Body of pancreas (tissue), 4 donors: Measurements from ENCODE around the gene ETS1.

ENCODE experiments used
- POLR2A ChIP-seq, 3 donors: fragments of 450-650 bp; IDR thresholded peaks; one replicate each; pipeline ENCODE4 v1.6.1; 2016; ENCODE audit warnings: antibody characterized with exemption in 3 of 3, mild to moderate bottlenecking in 2 of 3
- TF ChIP-seq, protein P1 (sequence below), 7 experiments: fragments of 450-650 bp in 4 of 7; fragments of 200-600 bp in 3 of 7; sonication (generic) in 3 of 7; IDR thresholded peaks; one replicate each; pipeline ENCODE4 v1.5.1; 2016 to 2019; ENCODE audit warnings: antibody characterized with exemption in 7 of 7

DNA sequence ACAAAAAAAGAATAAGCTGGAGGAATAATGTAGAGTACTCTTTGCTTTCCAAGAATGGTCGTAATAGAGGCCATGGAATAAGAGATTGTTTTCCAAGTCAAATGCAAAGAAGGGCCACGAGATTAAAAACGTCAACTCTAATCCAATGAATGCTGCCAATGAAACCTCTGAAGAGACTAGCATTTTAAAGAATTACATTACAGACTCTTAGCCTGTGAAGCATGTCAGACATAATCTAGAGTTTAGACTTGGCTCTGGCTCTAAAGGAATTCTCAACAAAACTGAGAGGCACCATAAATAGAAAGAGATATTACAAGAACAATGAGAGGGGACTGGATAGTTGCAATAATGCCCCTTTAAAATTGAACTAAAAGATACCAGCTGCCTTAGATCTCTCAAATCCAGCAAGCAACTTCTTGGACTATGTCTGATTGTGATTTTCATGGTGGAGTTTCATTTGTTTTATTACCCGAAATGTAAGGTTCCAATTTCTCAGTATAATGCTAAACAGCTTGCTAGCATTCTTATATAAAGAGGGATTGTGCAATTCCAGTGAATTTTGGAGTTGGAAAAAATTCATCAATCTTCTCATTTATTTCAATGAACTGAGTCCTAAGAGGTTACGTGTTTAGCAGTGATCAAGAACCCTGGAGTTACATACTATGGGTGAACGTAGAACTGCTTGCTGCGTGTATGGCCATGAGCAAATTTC is 5.6 kb downstream of the ETS1 start:
- TF ChIP-seq, protein P1, sequence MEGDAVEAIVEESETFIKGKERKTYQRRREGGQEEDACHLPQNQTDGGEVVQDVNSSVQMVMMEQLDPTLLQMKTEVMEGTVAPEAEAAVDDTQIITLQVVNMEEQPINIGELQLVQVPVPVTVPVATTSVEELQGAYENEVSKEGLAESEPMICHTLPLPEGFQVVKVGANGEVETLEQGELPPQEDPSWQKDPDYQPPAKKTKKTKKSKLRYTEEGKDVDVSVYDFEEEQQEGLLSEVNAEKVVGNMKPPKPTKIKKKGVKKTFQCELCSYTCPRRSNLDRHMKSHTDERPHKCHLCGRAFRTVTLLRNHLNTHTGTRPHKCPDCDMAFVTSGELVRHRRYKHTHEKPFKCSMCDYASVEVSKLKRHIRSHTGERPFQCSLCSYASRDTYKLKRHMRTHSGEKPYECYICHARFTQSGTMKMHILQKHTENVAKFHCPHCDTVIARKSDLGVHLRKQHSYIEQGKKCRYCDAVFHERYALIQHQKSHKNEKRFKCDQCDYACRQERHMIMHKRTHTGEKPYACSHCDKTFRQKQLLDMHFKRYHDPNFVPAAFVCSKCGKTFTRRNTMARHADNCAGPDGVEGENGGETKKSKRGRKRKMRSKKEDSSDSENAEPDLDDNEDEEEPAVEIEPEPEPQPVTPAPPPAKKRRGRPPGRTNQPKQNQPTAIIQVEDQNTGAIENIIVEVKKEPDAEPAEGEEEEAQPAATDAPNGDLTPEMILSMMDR (IDR thresholded peaks at IDR 0.05), result no peak
- no peak for TF ChIP-seq POLR2A (IDR thresholded peaks at IDR 0.05)
